SIG-M5 treated with dmso at 0.1 percent for 504 hours (cell line): ENCODE measurements around the gene SEL1L3.
A peak's percentile ranks its signal among the peaks of the same experiment; 100 is the strongest.

Source experiments
- DNase-seq: peaks from one replicate; lab custom pipeline; 2025; ENCODE audit not compliant: unreplicated experiment; lab: John Stamatoyannopoulos, UW

The SEL1L3 gene

GRCh38 chr4:25795566-25796454 lies 67.0 kb downstream of the SEL1L3 start:
- DNase-seq: no peak

DNA sequence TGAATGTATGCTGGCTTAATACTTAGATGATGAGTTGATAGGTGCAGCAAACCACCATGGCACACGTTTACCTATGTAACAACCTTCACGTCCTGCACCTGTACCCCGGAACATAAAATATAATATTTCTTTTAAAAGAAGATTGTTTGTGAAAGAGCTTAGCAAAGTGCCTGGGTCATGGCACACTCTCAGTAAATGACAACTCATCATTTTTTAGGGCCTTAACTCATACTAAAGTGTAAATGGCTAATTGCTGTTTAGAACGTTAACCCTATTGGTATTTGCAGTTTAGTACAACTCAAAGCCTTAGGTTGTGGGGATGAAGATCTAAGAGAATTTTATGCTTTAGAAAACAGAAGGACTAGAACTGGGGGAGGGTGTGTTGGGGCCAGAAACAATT lies 67.7 kb downstream of the SEL1L3 start:
- DNase-seq: no peak

- DNase-seq: no peak
Measured at GRCh38 chr4:25792876-25793275, 69.9 kb downstream of the SEL1L3 start.

- DNase-seq: no peak
Measured at GRCh38 chr4:25792200-25792791, 70.5 kb downstream of the SEL1L3 start.

GRCh38 chr4:25790024-25790423 lies 72.8 kb downstream of the SEL1L3 start:
- no peak for DNase-seq

DNA sequence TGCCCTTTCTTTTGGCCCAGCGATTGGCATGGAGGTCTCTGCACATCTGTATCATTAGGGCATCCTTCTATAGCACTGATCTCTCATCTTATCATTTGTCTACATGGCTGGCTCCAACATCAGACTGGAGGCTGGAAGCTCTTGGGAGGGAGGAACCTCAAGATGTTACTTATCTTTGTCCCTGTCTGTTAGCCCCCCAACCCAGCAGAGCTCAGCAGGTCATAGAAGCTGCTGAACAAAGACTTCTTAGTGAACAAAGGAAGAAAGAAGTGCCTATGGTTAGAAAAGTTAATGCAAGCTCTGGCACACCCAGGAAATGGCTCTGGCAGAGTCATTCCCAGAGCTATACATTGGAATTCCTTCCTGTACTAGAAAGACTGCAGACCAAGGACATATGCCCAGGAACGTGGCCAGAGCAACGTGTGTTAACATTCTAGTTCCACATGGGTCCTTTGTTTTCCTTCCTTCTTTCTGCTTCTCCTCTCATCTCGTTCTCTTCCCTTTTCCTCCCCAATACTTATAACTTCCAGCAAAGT lies 74.0 kb downstream of the SEL1L3 start:
- DNase-seq: no peak

GRCh38 chr4:25786497-25787065 lies 76.2 kb downstream of the SEL1L3 start:
- DNase-seq: no peak

- no peak for DNase-seq
Measured at GRCh38 chr4:25783943-25784342, 78.8 kb downstream of the SEL1L3 start.

- DNase-seq: no peak
Measured at GRCh38 chr4:25783126-25783525, 79.7 kb downstream of the SEL1L3 start.

- DNase-seq: no peak
Measured at GRCh38 chr4:25782482-25782881, 80.3 kb downstream of the SEL1L3 start.

- no peak for DNase-seq
Measured at GRCh38 chr4:25779021-25779420, 83.8 kb downstream of the SEL1L3 start.

- no peak for DNase-seq
Measured at GRCh38 chr4:25776795-25777194, 86.0 kb downstream of the SEL1L3 start.

DNA sequence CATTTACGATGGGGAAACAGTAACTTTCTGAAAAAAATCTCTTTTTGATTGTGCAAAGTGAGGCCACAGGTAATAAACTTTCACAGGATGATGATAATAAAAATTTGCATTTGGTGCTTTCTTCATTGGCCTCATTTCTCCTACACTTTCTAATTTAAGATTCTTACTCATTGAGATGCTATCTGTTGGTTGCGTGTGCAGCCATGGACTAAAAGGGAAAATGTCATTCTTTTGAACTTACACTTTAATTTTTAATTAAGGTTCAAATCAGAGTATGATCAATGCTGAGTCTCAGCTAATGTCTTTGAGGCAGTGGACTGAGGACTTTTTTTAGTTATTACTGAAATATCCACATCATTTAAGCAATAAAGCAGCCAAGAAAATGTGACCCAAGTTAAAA lies 87.6 kb downstream of the SEL1L3 start:
- DNase-seq: no peak

GRCh38 chr4:25773358-25773757 lies 89.4 kb downstream of the SEL1L3 start:
- no peak for DNase-seq

- DNase-seq: no peak
Measured at GRCh38 chr4:25771672-25772071, 91.1 kb downstream of the SEL1L3 start.

GRCh38 chr4:25770847-25771246 lies 91.9 kb downstream of the SEL1L3 start:
- no peak for DNase-seq

DNA sequence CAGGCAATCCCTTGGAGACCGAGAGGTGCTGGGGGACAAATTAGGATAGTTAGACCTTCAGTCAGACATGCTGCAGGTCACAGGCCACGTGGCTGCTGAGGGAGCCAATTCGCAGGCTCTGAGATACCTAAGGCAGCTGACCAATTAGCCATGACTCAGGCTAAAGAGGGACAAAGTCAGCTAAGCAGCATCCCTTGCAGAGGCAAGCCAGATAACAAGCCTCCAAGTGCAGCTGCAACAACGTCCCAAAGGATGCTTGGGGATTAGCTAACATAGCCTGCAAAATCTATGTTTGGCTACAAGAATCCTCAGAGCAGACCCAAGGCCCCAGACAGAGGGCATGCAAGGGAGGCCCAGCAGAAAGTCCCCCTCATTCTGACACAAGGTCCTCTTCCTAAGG lies 93.5 kb downstream of the SEL1L3 start:
- no peak for DNase-seq

DNA sequence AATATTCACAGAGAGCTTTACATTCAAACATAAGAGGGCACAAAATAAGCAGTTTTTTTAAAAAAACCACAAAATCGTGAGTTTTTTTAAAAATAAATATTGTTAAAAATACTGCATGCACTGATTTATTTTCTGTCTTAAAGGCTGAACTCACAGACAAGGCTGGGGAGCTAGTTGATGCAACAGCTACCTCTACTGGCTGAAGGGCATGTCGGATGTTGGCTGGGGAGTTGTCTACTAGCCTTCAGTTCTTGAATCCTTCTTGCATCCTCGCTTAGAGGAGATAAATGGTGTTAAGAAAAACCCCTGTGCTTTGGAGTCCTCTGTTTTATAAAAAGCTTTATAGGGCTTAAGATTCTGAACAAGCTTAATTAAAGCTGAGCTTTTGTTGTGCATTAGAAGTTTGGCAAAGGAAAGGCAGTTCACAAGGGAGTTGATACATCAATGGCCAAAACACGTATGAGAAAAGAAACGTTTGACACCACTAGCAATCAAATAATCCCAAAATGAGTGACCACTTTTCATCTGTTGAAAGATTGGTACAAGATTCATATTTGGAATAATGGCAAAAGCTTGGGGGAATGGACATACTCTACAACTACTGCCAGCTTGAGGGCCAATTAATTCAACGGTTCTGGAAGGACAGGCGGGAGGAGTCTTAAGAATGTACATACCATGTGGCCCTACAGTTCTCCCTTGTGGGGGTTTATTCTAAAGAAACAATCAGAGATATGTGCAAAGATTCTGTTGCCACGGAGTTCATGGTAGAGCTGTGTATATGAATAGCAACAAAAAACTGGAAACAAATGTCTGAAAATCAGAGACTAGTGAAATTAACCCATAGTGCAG lies 94.7 kb downstream of the SEL1L3 start:
- peak; percentile 48 for DNase-seq

DNA sequence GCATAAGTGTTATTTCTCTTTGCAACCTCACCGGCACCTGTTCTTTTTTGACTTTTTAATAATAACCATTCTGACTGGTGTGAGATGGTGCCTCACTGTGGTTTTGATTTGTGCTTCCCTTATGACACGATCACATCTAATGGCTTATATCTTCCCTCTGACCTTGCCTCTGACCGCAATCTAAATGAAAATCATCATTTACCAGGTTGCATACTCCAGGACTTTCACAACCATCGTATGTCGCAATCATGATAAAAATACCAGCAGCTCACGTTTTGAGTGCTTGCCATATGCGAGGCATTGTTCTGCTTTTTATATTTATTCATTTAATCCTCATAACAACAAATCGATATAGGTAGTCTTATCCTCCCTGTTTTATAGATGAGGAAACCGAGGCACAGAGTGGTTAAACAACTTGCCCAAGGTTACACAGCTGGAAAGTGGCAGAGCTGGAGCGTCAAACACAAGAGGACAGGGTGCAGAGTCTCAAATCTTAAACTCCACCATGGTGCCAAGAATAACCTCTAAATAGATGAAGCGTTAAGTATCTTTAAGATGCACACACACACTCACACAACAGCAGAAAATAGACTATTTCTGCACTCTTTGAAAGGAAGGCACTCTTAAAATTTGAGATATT lies 102.2 kb downstream of the SEL1L3 start:
- peak; percentile 74 for DNase-seq

- DNase-seq: no peak
Measured at GRCh38 chr4:25760048-25760447, 102.7 kb downstream of the SEL1L3 start.

- no peak for DNase-seq
Measured at GRCh38 chr4:25759101-25759500, 103.7 kb downstream of the SEL1L3 start.
